ENCODE data around the gene DDX49. TPM values are rescaled to one million over a fixed set of nuclear protein-coding genes. Genes with fewer than 3 reads are reported as not detected.

Gene DDX49
- total and polyA plus RNA-seq, 2 of the 4 experiments (the other 2 are of a cell fraction): 50.9 to 52.1 TPM

GRCh38 chr19:18912933-18913332 lies 6.6 kb upstream of the DDX49 start:
- Histone ChIP-seq H2BK120ac (ENCODE audit: low read depth, low read length) (no peak overlapping the region), H3K4me2 (ENCODE audit: low read depth, low read length) (no peak overlapping the region), H2AFZ (replicated peaks; ENCODE audit: low read length, poor library complexity) (no peak overlapping the region), H2BK20ac (ENCODE audit: low read depth, low read length) (no peak overlapping the region), H4K91ac (ENCODE audit: insufficient read depth, low read depth, low read length) (no peak overlapping the region), H2AK5ac (ENCODE audit: low read depth, low read length) (no peak overlapping the region), H2BK15ac (ENCODE audit: low read depth, low read length) (no peak overlapping the region), H3K27ac (ENCODE audit: insufficient read depth, low read length) (no peak overlapping the region), H3K4ac (ENCODE audit: low read depth, low read length) (no peak overlapping the region), H3K56ac (ENCODE audit: extremely low read depth, insufficient read depth, low read length) (no peak overlapping the region), H3K4me1 (ENCODE audit: control insufficient read depth, insufficient read depth, low read length) (no peaks in the 10 kb centered on the region), H3K9ac (ENCODE audit: low read depth, low read length) (no peak overlapping the region), H3K14ac (replicated peaks; ENCODE audit: low read depth, low read length) (no peak overlapping the region), H3K23ac (ENCODE audit: low read depth, low read length) (no peak overlapping the region), H2AK9ac (replicated peaks; ENCODE audit: low read depth, low read length, poor library complexity) (no peak overlapping the region), H3K4me3 (ENCODE audit: insufficient read depth, low read depth, low read length) (no peak overlapping the region), H3K27me3 (ENCODE audit: control insufficient read depth, insufficient read depth, low read length) (no peaks in the 10 kb centered on the region), H3K9me3 (ENCODE audit: control insufficient read depth, insufficient read depth, low read length) (no peaks in the 10 kb centered on the region), H2BK5ac (ENCODE audit: low read depth, low read length, poor library complexity, severe bottlenecking) (no peak overlapping the region), H4K5ac (ENCODE audit: low read depth, low read length) (no peak overlapping the region), H3K18ac (ENCODE audit: low read depth, low read length) (no peak overlapping the region), H3K36me3 (ENCODE audit: control insufficient read depth, insufficient read depth, low read length) (peaks cover 47% of the 10 kb centered on the region), H3K79me1 (ENCODE audit: low read depth in 1 of 2, low read length in 2 of 2) (peaks cover 25 to 60% of the 10 kb centered on the region in 2 experiments), H3K9me1 (ENCODE audit: insufficient read depth, low read length) (no peaks in the 10 kb centered on the region; the same call in 1 of the 2 replicates), H4K20me1 (ENCODE audit: insufficient read depth, low read length) (peaks cover 45% of the 10 kb centered on the region), H4K8ac (ENCODE audit: low read depth in 2 of 2, low read length in 2 of 2) (no peak overlapping the region)
- in situ Hi-C loops (cut with MboI; ENCODE audit: low sequenced_read_pairs): no loop called here
- ChIA-PET CTCF (interaction anchor here (0.6 kb wide), 1 partner anchor 135 kb away, joined by 3 read pairs; no protein-coding TSS in a partner anchor), POLR2A (ENCODE audit: unreplicated experiment) (no interaction called here)
- no peak for ATAC-seq (ENCODE audit: low read depth)
- no TSS peak for BruUV-seq (replicated peaks)
- 95% methylated on average over 13 of the region's 14 CpGs; no CpG with 5 or more reads in 1 of the 2 experiments for WGBS, 2 experiments (ENCODE audit: extremely low coverage in 2 of 2, insufficient read length in 1 of 2)
- TF ChIP-seq FOS (IDR thresholded peaks at IDR 0.05; ENCODE audit: low read depth, low read length) (no peak), RAD21 (IDR thresholded peaks at IDR 0.05; ENCODE audit: low read length) (no peak), RFX5 (IDR thresholded peaks at IDR 0.05; ENCODE audit: low read depth, low read length) (no peak), BHLHE40 (IDR thresholded peaks at IDR 0.05; ENCODE audit: low read depth, low read length) (no peak), USF2 (IDR thresholded peaks at IDR 0.05; ENCODE audit: low read depth, low read length) (no peak), SMC3 (IDR thresholded peaks at IDR 0.05; ENCODE audit: low read depth, low read length) (no peak), RCOR1 (IDR thresholded peaks at IDR 0.05; ENCODE audit: insufficient replicate concordance, low read length) (no peak), MXI1 (IDR thresholded peaks at IDR 0.05; ENCODE audit: borderline replicate concordance, low read depth, low read length) (no peak), ELK1 (IDR thresholded peaks at IDR 0.05; ENCODE audit: borderline replicate concordance, low read depth, low read length) (no peak), NFE2L2 (IDR thresholded peaks at IDR 0.05; ENCODE audit: low read depth, low read length) (no peak)
- intact Hi-C loops (cut with micrococcal nuclease): no loop called here
- dilution Hi-C loops (cut with HindIII; ENCODE audit: low sequenced_read_pairs, unreplicated experiment): no loop called here
- no peak for DNase-seq
